ENCODE results near the gene COL4A4.

The COL4A4 gene

GRCh38 chr2:226973816-226974215 is 190.2 kb downstream of the COL4A4 start:
- H3K36me3 ChIP-seq (ENCODE audit: insufficient read depth): no peaks in the 10 kb centered on the region
- H3K27ac ChIP-seq: no peak overlapping the region
- no peaks in the 10 kb centered on the region for H3K27me3 ChIP-seq (ENCODE audit: insufficient read depth, low read depth)
- H3K4me3 ChIP-seq (IDR thresholded peaks at IDR 0.05; ENCODE audit: insufficient read depth, low read depth, low read length): no peak overlapping the region
- no peaks in the 10 kb centered on the region for H3K4me1 ChIP-seq (ENCODE audit: low read depth, poor library complexity, severe bottlenecking)
- H3K79me2 ChIP-seq (ENCODE audit: insufficient read depth, low read depth): no peaks in the 10 kb centered on the region
- H4K20me1 ChIP-seq (ENCODE audit: insufficient read depth): no peaks in the 10 kb centered on the region
- no peak overlapping the region for H3K9ac ChIP-seq
- H2AFZ ChIP-seq (ENCODE audit: low read depth): no peak overlapping the region
- TF ChIP-seq CTCF (conservative IDR thresholded peaks at IDR 0.05; ENCODE audit: low read depth, low read length): no peak
- H3K4me2 ChIP-seq: no peak overlapping the region

GRCh38 chr2:226971770-226972169 is 192.2 kb downstream of the COL4A4 start:
- Histone ChIP-seq H3K79me2 (ENCODE audit: insufficient read depth, low read depth) (no peaks in the 10 kb centered on the region), H3K9ac (no peak overlapping the region), H3K4me3 (IDR thresholded peaks at IDR 0.05; ENCODE audit: insufficient read depth, low read depth, low read length) (no peak overlapping the region), H3K4me2 (no peak overlapping the region), H2AFZ (ENCODE audit: low read depth) (no peak overlapping the region), H3K27me3 (ENCODE audit: insufficient read depth, low read depth) (no peaks in the 10 kb centered on the region), H3K27ac (no peak overlapping the region), H4K20me1 (ENCODE audit: insufficient read depth) (no peaks in the 10 kb centered on the region), H3K4me1 (ENCODE audit: low read depth, poor library complexity, severe bottlenecking) (no peaks in the 10 kb centered on the region), H3K36me3 (ENCODE audit: insufficient read depth) (no peaks in the 10 kb centered on the region)
- no peak for TF ChIP-seq CTCF (conservative IDR thresholded peaks at IDR 0.05; ENCODE audit: low read depth, low read length)

DNA sequence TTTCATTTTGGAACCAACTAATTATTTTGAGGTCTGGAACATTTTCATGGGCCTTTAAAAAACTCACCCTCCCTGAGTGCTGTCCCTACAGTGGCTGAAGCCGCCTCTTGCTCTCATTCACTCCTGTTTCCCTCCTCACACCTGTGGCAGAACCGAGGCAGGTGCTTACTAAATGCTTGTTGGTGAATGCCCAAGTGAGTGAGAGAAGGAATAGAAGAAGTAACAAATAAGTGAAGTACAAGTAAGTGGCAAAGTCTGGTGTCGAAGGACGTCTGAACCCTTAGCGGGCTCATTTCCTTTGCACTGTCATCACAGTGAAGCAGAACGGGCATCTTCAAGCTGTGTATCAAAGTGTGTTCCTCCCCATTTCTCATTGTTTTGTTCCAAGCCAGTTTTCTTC is 192.9 kb downstream of the COL4A4 start:
- H3K79me2 ChIP-seq (ENCODE audit: insufficient read depth, low read depth): no peaks in the 10 kb centered on the region
- no peaks in the 10 kb centered on the region for H3K27me3 ChIP-seq (ENCODE audit: insufficient read depth, low read depth)
- no peak overlapping the region for H3K9ac ChIP-seq
- no peak overlapping the region for H3K4me2 ChIP-seq
- no peaks in the 10 kb centered on the region for H3K36me3 ChIP-seq (ENCODE audit: insufficient read depth)
- no peak for TF ChIP-seq CTCF (conservative IDR thresholded peaks at IDR 0.05; ENCODE audit: low read depth, low read length)
- H2AFZ ChIP-seq (ENCODE audit: low read depth): no peak overlapping the region
- no peak overlapping the region for H3K4me3 ChIP-seq (IDR thresholded peaks at IDR 0.05; ENCODE audit: insufficient read depth, low read depth, low read length)
- no peak overlapping the region for H3K27ac ChIP-seq
- no peaks in the 10 kb centered on the region for H4K20me1 ChIP-seq (ENCODE audit: insufficient read depth)
- H3K4me1 ChIP-seq (ENCODE audit: low read depth, poor library complexity, severe bottlenecking): no peaks in the 10 kb centered on the region

DNA sequence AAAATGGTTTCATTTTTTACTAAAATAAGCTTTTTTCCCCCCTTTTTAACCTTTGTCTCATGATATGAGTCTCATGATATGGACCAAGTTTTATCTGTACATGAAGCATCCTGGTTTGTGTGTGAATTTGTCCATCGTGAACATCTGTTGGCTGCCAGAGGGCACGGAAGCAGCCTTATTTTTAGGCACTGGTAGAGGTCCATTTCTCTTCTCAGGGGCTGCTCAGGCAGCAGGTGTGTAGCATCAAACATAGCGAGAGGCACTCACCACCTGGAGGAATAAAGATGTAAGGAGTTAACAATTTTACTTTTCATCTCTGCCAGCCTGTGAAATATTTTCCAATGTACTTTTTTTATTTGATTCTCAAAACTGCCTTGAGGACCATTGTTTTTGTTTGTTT is 193.6 kb downstream of the COL4A4 start:
- no peaks in the 10 kb centered on the region for H4K20me1 ChIP-seq (ENCODE audit: insufficient read depth)
- no peak overlapping the region for H3K4me3 ChIP-seq (IDR thresholded peaks at IDR 0.05; ENCODE audit: insufficient read depth, low read depth, low read length)
- no peak for TF ChIP-seq CTCF (conservative IDR thresholded peaks at IDR 0.05; ENCODE audit: low read depth, low read length)
- no peaks in the 10 kb centered on the region for H3K36me3 ChIP-seq (ENCODE audit: insufficient read depth)
- H3K79me2 ChIP-seq (ENCODE audit: insufficient read depth, low read depth): no peaks in the 10 kb centered on the region
- no peak overlapping the region for H3K9ac ChIP-seq
- H3K4me2 ChIP-seq: no peak overlapping the region
- no peak overlapping the region for H2AFZ ChIP-seq (ENCODE audit: low read depth)
- no peaks in the 10 kb centered on the region for H3K4me1 ChIP-seq (ENCODE audit: low read depth, poor library complexity, severe bottlenecking)
- no peaks in the 10 kb centered on the region for H3K27me3 ChIP-seq (ENCODE audit: insufficient read depth, low read depth)
- no peak overlapping the region for H3K27ac ChIP-seq
